Naive thymus-derived CD4-positive, alpha-beta T cell (primary cell): ENCODE measurements around the gene ZNF431. TPM values are rescaled to one million over a fixed set of nuclear protein-coding genes. Genes with fewer than 3 reads are reported as not detected.
A peak's percentile ranks its signal among the peaks of the same experiment; 100 is the strongest.

ENCODE experiments used
- ATAC-seq: fragments of 150-1000 bp; cut with Tn5 transposase; 2 replicates; pipeline ENCODE4 v1.10.0; 2021; ENCODE audit warnings: mild to moderate bottlenecking, moderate library complexity
- CTCF ChIA-PET: fragments of 350-600 bp; sonication (Branson Sonifier 250); formaldehyde crosslinking; loops from one replicate; lab custom pipeline; 2021; ENCODE audit warnings: antibody characterized with exemption; lab: Charles Lee
- POLR2A ChIA-PET: fragments of 350-600 bp; sonication (Branson Sonifier 250); formaldehyde crosslinking; loops from one replicate; lab custom pipeline; 2021; ENCODE audit warnings: antibody characterized with exemption, inconsistent platforms; lab: Charles Lee
- DNase-seq, 9 donors: peaks; one replicate each; pipeline versions ENCODE4 v3.0.0 to v3.0.0-alpha.2; 2020 to 2022; ENCODE audit warnings: mixed read lengths in 1 of 9
- H3K27ac ChIP-seq: one replicate; pipeline ENCODE4 v1.7.0; 2013; ENCODE audit warnings: mild to moderate bottlenecking, low read depth, low read length, moderate library complexity
- H3K27me3 ChIP-seq, 2 donors: one replicate each; pipeline ENCODE4 v1.7.0; 2013; ENCODE audit warnings: low read length in 2 of 2, mild to moderate bottlenecking in 2 of 2, moderate library complexity in 2 of 2; ENCODE audit not compliant: control insufficient read depth in 2 of 2, insufficient read depth in 2 of 2
- H3K36me3 ChIP-seq, 3 experiments: 1 replicate in 2 of 3; 2 replicates in 1 of 3; pipeline ENCODE4 v1.7.0; 2013; ENCODE audit warnings: low read length in 3 of 3, mild to moderate bottlenecking in 3 of 3, moderate library complexity in 1 of 3; ENCODE audit not compliant: insufficient read depth in 3 of 3, control insufficient read depth in 2 of 3
- H3K4me1 ChIP-seq, 2 donors: one replicate each; pipeline ENCODE4 v1.7.0; 2013; ENCODE audit warnings: low read length in 2 of 2, mild to moderate bottlenecking in 2 of 2, moderate library complexity in 1 of 2; ENCODE audit not compliant: control insufficient read depth in 2 of 2, insufficient read depth in 2 of 2
- H3K4me3 ChIP-seq: 2 replicates; pipeline ENCODE4 v1.7.0; 2013; ENCODE audit warnings: mild to moderate bottlenecking, low read length
- H3K9me3 ChIP-seq, 3 experiments: 1 replicate in 2 of 3; 2 replicates in 1 of 3; pipeline ENCODE4 v1.7.0; 2013; ENCODE audit warnings: low read length in 3 of 3; ENCODE audit not compliant: control insufficient read depth in 2 of 3
- H3K27ac Mint-ChIP-seq, 9 donors: one replicate each; pipeline ENCODE4 v1.8.0; 2020 to 2022; ENCODE audit warnings: mixed read lengths in 9 of 9, mild to moderate bottlenecking in 8 of 9, moderate library complexity in 5 of 9, inconsistent platforms in 2 of 9
- H3K27me3 Mint-ChIP-seq, 5 donors: one replicate each; pipeline ENCODE4 v1.8.0; 2021 to 2022; ENCODE audit warnings: mixed read lengths in 5 of 5, mild to moderate bottlenecking in 1 of 5
- H3K36me3 Mint-ChIP-seq, 5 donors: one replicate each; pipeline ENCODE4 v1.8.0; 2020 to 2022; ENCODE audit warnings: mixed read lengths in 5 of 5, mild to moderate bottlenecking in 3 of 5, inconsistent platforms in 1 of 5
- H3K4me1 Mint-ChIP-seq, 7 donors: one replicate each; pipeline ENCODE4 v1.8.0; 2020 to 2022; ENCODE audit warnings: mixed read lengths in 7 of 7, mild to moderate bottlenecking in 3 of 7, inconsistent platforms in 1 of 7
- H3K4me3 Mint-ChIP-seq, 10 donors: one replicate each; pipeline ENCODE4 v1.8.0; 2020 to 2022; ENCODE audit warnings: mild to moderate bottlenecking in 10 of 10, mixed read lengths in 10 of 10, moderate library complexity in 6 of 10, inconsistent platforms in 2 of 10
- H3K9me3 Mint-ChIP-seq, 11 donors: one replicate each; pipeline ENCODE4 v1.8.0; 2020 to 2022; ENCODE audit warnings: mixed read lengths in 11 of 11, mild to moderate bottlenecking in 4 of 11, inconsistent platforms in 1 of 11, moderate library complexity in 1 of 11
- intact Hi-C, 2 donors: fragments of 100-400 bp; cut with micrococcal nuclease; formaldehyde crosslinking; loops; one replicate each; pipeline ENCODE4 v1.15.1; 2023
- polyA plus RNA-seq, 2 donors: library from polyadenylated mRNA; unstranded; fragments of 300-500 nt; fragmentation: Illumina TruSeq; gene quantifications; one replicate each; pipeline ENCODE4 v1.2.3, GENCODE V29; 2021
- total RNA-seq, 6 experiments: library from RNA in 5 of 6; stranded (reverse) in 5 of 6; gene quantifications; 1 replicate in 5 of 6; 2 replicates in 1 of 6; pipeline ENCODE4 v1.2.3 and lab custom pipeline; 2021 to 2026

Gene ZNF431
- 10 to 100 TPM; 19.1 to 36.8 (median 25.4) TPM for total RNA-seq
- polyA plus RNA-seq, result 10 to 100 TPM; 10.1 to 15.4 TPM
- 59.5 reads per million, percentile 75 among the genes with 10 or more reads in this experiment for total RNA-seq (lab: John Stamatoyannopoulos, UW)

- H3K36me3 Mint-ChIP-seq, result peaks cover 15 to 45% (median 37%) of the 10 kb centered on the region in 5 donors
- ChIA-PET POLR2A (interaction anchor here (0.6 to 3.0 kb wide), 20 partner anchors 8 to 1320 kb away, joined by 3 to 14 read pairs (median 5); partner anchors contain the start of genes ZNF429, ZNF43, ZNF430 and ZNF486), CTCF (interaction anchor here (0.5 to 0.7 kb wide), 2 partner anchors 16 to 365 kb away, joined by 3 read pairs; no protein-coding TSS in a partner anchor)
- Histone ChIP-seq H3K36me3 (peaks cover 0 to 25% (median 0%) of the 10 kb centered on the region in 3 experiments), H3K27ac (peak within 1 kb of the TSS; percentile 91), H3K27me3 (no peaks in the 10 kb centered on the region), H3K4me3 (peak within 1 kb of the TSS; percentile 94), H3K4me1 (peaks cover 3 to 6% of the 10 kb centered on the region in 2 donors), H3K9me3 (no peaks in the 10 kb centered on the region)
- no peaks in the 10 kb centered on the region for H3K27me3 Mint-ChIP-seq
- DNase-seq (peak; percentile 63 to 95 (median 91)), ATAC-seq (peak; percentile 100)
- peaks cover 20 to 69% (median 54%) of the 10 kb centered on the region in 7 donors for H3K4me1 Mint-ChIP-seq
- intact Hi-C loops, result loop anchor here (1.0 to 10.0 kb wide), 15 partner anchors 59 to 975 kb away; partner anchors contain the start of genes ZNF430 (in 2 of the 2), ZNF493 (in 2 of the 2), ZNF66 (in 2 of the 2) and ZNF714 (in 2 of the 2)
- H3K9me3 Mint-ChIP-seq, result peaks cover 0 to 11% (median 0%) of the 10 kb centered on the region in 11 donors
- H3K27ac Mint-ChIP-seq, result peak within 1 kb of the TSS; percentile 93 to 99 (median 96)
- H3K4me3 Mint-ChIP-seq, result peak within 1 kb of the TSS; percentile 95 to 98 (median 97)
Observed at GRCh38 chr19:21141787-21142464, at the start of gene ZNF431. Gene ZNF431 (plus strand): TSS chr19:21142040. CDS start chr19:21142184, 144 bp downstream.

DNA sequence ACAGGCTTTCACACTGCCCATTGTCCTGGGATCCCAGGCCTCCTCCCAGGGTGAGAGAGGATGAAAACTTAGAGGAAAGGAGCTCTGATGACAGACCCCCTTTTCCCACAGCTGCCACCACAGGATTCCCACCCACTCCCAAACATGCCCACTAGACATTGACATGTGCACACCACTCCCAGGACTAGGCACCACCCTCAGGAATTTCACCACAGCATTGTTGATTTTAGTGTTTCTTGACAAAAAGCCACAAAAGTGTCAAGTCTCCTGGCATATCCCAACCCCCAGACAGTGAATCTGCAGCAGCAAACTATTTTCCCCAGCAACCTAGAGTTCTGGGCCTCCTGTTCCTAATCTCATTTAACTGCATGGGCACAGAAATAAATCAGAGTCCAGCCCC, 49.7 kb upstream of the ZNF431 start:
- ChIA-PET CTCF (no interaction called here), POLR2A (interaction anchor here (1.3 kb wide), 1 partner anchor 10 kb away, joined by 3 read pairs; the partner anchor contains the start of gene ZNF714)
- Histone ChIP-seq H3K27me3 (no peaks in the 10 kb centered on the region), H3K4me1 (no peaks in the 10 kb centered on the region), H3K36me3 (no peaks in the 10 kb centered on the region), H3K4me3 (no peak overlapping the region), H3K9me3 (no peaks in the 10 kb centered on the region), H3K27ac (no peak overlapping the region)
- peaks cover 0 to 3% (median 0%) of the 10 kb centered on the region in 11 donors for H3K9me3 Mint-ChIP-seq
- no peak for ATAC-seq
- no peak for DNase-seq
- H3K27ac Mint-ChIP-seq, result no peak overlapping the region
- H3K4me1 Mint-ChIP-seq, result peaks cover 0 to 15% (median 0%) of the 10 kb centered on the region in 7 donors
- no peak overlapping the region for H3K4me3 Mint-ChIP-seq
- peaks cover 0 to 52% (median 37%) of the 10 kb centered on the region in 5 donors for H3K36me3 Mint-ChIP-seq
- intact Hi-C loops, result no loop called here
- H3K27me3 Mint-ChIP-seq, result no peaks in the 10 kb centered on the region

DNA sequence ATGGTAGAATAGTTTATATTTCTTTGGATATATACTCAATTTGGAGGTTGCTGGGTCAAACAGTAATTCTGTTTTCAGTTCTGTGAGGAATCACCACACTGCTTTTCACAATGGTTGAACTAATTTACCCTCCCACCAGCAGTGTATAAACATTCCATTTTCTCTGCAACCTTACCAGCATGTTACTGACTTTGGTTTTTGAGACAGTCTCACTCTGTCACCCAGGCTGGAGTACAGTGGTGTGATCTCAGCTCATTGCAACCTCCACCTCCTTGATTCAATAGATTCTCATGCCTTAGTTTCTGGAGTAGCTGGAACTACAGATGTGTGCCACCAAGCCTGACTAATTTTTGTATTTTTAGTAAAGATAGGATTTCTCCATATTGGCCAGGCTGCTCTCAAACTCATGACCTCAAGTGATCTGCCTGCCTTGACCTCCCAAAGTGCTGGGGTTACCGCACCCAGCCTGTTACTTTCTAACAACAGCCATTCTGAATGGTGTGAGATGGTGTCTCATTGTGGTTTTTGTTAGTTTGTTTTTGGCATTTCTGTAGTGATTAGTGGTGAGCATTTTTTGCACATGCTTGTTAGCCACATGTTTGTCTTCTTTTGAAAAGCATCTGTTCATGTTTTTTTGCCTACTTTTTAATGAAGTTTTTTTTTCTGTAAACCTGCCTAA, 47.4 kb upstream of the ZNF431 start:
- Mint-ChIP-seq H3K27ac (no peak overlapping the region), H3K36me3 (peaks cover 0 to 61% (median 48%) of the 10 kb centered on the region in 5 donors), H3K9me3 (peaks cover 0 to 8% (median 0%) of the 10 kb centered on the region in 11 donors), H3K27me3 (no peaks in the 10 kb centered on the region), H3K4me3 (no peak overlapping the region), H3K4me1 (peaks cover 0 to 15% (median 0%) of the 10 kb centered on the region in 7 donors)
- Histone ChIP-seq H3K9me3 (no peaks in the 10 kb centered on the region), H3K4me1 (no peaks in the 10 kb centered on the region), H3K36me3 (peaks cover 0 to 7% (median 0%) of the 10 kb centered on the region in 3 experiments), H3K4me3 (no peak overlapping the region), H3K27ac (no peak overlapping the region), H3K27me3 (no peaks in the 10 kb centered on the region)
- DNase-seq (no peak), ATAC-seq (no peak)
- POLR2A ChIA-PET, result no interaction called here
- CTCF ChIA-PET, result no interaction called here
- intact Hi-C loops, result no loop called here

- peaks cover 0 to 10% (median 0%) of the 10 kb centered on the region in 11 donors for H3K9me3 Mint-ChIP-seq
- ChIA-PET CTCF (interaction anchor here (0.6 kb wide), 1 partner anchor 386 kb away, joined by 3 read pairs; no protein-coding TSS in a partner anchor), POLR2A (no interaction called here)
- Histone ChIP-seq H3K27ac (no peak overlapping the region), H3K9me3 (no peaks in the 10 kb centered on the region), H3K36me3 (peaks cover 0 to 7% (median 0%) of the 10 kb centered on the region in 3 experiments), H3K27me3 (no peaks in the 10 kb centered on the region), H3K4me3 (no peak overlapping the region), H3K4me1 (no peaks in the 10 kb centered on the region)
- intact Hi-C loops, result no loop called here
- ATAC-seq (no peak), DNase-seq (no peak)
- no peak overlapping the region for H3K4me3 Mint-ChIP-seq
- no peak overlapping the region for H3K27ac Mint-ChIP-seq
- H3K27me3 Mint-ChIP-seq, result no peaks in the 10 kb centered on the region
- peaks cover 5 to 65% (median 61%) of the 10 kb centered on the region in 5 donors for H3K36me3 Mint-ChIP-seq
- H3K4me1 Mint-ChIP-seq, result peaks cover 0 to 15% (median 0%) of the 10 kb centered on the region in 7 donors
Observed at GRCh38 chr19:21098291-21098690, 43.5 kb upstream of the ZNF431 start.

DNA sequence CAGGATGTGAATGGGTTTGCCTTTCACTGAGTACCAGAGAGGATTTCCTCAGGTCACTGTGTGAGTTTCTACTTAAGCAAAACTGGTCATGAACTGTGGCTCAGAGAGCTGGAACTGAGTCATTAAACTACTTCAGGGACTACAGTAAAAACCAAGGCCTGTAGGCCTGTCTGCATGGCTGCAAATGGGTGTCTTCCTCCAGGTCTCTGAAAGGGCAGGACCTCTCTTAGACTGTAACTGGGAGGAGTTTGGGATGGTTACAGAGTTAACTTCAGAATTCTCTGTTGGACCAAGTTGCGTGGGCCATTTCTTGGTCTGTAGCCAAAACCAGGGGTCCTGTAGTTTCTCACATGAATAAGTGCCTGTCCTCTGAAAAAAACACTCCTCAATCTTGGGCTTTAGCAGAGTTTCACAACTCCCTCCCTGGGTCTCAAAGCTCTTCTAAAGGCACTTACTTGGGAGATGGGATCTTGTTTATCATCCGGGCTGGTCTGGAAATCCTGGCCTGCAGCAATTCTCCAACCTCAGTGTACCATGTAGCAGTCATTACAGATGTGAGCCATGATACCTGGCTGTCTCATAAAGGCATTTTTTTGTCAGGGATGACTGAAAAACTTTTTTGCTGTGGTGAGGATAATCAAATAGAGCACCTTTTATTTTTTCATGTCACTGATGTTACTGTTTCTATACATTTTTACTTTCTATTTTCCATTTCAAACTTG, 40.2 kb upstream of the ZNF431 start:
- no peak for DNase-seq
- POLR2A ChIA-PET, result no interaction called here
- H3K4me1 Mint-ChIP-seq, result peaks cover 0 to 9% (median 0%) of the 10 kb centered on the region in 7 donors
- Histone ChIP-seq H3K9me3 (no peaks in the 10 kb centered on the region), H3K36me3 (peaks cover 0 to 11% (median 0%) of the 10 kb centered on the region in 3 experiments), H3K4me1 (no peaks in the 10 kb centered on the region), H3K27ac (no peak overlapping the region), H3K4me3 (no peak overlapping the region), H3K27me3 (no peaks in the 10 kb centered on the region)
- H3K4me3 Mint-ChIP-seq, result no peak overlapping the region
- ATAC-seq, result no peak
- CTCF ChIA-PET, result no interaction called here
- peak overlapping the region in 2 of 9 donors; percentile 15 to 48 for H3K27ac Mint-ChIP-seq
- peaks cover 10 to 70% (median 61%) of the 10 kb centered on the region in 5 donors for H3K36me3 Mint-ChIP-seq
- no peaks in the 10 kb centered on the region for H3K27me3 Mint-ChIP-seq
- peaks cover 0 to 12% (median 0%) of the 10 kb centered on the region in 11 donors for H3K9me3 Mint-ChIP-seq
- intact Hi-C loops, result no loop called here

DNA sequence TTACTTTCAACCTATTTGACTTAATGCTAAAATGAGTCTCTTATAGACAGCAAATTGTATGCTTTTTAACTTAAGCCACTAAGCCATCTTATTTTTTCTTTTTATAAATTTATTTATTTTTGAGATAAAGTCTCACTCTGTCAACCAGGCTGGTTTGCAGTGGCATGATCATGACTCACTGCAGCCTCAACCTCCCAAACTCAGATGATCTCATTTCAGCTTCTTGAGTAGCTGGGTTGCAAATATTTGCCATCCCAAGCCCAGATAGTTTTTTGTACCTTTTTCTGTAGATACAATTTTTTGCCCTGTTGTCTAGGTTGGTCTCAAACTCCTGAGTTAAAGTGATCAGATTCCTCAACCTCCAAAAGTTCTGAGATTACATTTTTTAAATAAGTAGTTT, 32.7 kb upstream of the ZNF431 start:
- intact Hi-C loops, result no loop called here
- Histone ChIP-seq H3K27me3 (no peaks in the 10 kb centered on the region), H3K4me3 (no peak overlapping the region), H3K9me3 (no peaks in the 10 kb centered on the region), H3K4me1 (no peaks in the 10 kb centered on the region), H3K36me3 (peaks cover 0 to 6% (median 0%) of the 10 kb centered on the region in 3 experiments), H3K27ac (no peak overlapping the region)
- POLR2A ChIA-PET, result no interaction called here
- peaks cover 7 to 68% (median 33%) of the 10 kb centered on the region in 11 donors for H3K9me3 Mint-ChIP-seq
- DNase-seq (no peak), ATAC-seq (no peak)
- no peaks in the 10 kb centered on the region for H3K4me1 Mint-ChIP-seq
- H3K27me3 Mint-ChIP-seq, result no peaks in the 10 kb centered on the region
- H3K27ac Mint-ChIP-seq, result no peak overlapping the region
- CTCF ChIA-PET, result no interaction called here
- peaks cover 35 to 83% (median 79%) of the 10 kb centered on the region in 5 donors for H3K36me3 Mint-ChIP-seq
- no peak overlapping the region for H3K4me3 Mint-ChIP-seq
